ENCODE measurements around the gene ODC1.
"Not testable (repeated sequence)": the region's sequence is repeated elsewhere in the genome, so short reads cannot be mapped to it uniquely, and the experiment has no call there.

The ODC1 gene

GRCh38 chr2:10447895-10448575 is at the start of gene ODC1:
Gene ODC1, minus strand, starts transcription at chr2:10448327. Its CDS starts 3,295 bp downstream, at chr2:10445032.
- DNase-seq (ENCODE audit: low spot score), result peak; percentile 99

DNA sequence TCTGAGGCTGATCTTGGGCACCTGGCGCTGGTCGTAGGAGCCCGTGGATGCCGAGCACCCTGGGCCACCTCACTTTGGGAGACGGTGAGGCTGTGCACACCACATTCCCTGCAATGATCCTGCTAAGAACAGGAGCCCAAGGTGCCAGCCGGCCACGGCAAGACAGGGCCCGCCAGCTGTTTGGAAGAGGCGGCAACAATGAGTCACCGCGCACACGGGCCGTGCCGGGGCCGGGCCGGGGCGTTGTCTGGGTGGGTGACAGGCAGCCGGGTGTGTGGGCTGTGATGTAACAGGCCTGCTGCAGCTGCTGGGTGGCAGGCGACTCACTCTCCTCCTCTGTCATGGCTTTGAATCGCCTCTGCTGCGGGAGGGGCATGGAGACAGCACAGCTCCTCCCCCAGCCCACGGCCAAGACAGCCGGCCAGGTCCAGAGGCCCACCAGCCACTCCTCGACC is 49.7 kb upstream of the ODC1 start:
- no peak for DNase-seq (ENCODE audit: low spot score)

DNA sequence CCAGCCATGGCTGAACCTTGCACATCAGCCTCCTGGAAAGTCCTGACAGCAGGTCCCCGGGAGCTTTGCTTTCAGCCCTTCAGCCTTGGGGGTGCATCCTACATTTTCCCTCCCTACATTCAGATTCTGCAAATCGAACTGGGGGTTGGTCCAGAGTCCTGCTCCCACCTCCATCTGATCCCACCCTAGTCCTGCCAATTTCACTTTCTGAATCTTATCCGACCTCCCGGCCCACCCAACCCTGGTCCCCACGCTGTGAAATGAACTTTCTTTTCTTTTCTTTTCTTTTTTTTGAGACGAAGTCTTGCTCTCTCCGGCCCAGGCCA is 47.8 kb upstream of the ODC1 start:
- DNase-seq (ENCODE audit: low spot score), result no peak

DNA sequence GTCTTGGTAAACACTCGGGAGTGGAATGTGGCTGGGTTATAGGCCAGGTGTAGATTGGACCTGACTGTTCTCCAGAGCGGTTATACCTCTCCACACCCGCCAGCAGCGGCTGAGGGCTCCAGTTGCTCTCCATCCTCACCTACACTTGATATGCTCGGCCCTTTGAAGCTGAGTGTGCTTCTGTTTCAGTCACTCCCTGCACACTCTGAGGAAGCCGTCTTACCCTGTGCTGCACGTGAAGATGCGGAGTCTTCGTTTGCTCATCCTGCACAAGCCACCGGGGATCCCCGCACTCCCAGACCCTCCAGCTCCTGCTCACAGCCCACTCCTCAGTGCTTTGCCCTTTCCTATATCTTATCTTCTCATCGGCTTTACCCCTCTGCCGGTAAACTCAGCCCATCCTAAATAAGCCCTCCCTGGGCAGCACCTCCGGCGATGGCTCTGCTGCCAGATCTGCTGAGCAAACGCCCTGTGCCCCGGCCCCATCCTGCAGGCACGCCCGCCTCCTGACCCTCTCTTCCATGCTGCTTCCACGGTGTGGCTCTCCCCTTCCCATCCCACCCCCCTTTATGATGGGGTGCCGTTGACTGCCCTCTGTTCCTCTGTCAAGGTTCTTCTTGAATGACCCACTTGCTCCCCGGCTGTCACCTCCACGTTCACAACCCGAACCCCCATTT is 47.3 kb upstream of the ODC1 start:
- DNase-seq (ENCODE audit: low spot score), result no peak

GRCh38 chr2:10494351-10495066 is 46.4 kb upstream of the ODC1 start:
- DNase-seq (ENCODE audit: low spot score), result no peak

GRCh38 chr2:10493634-10494281 is 45.6 kb upstream of the ODC1 start:
- DNase-seq (ENCODE audit: low spot score), result no peak

GRCh38 chr2:10493075-10493633 is 45.0 kb upstream of the ODC1 start:
- DNase-seq (ENCODE audit: low spot score), result no peak

DNA sequence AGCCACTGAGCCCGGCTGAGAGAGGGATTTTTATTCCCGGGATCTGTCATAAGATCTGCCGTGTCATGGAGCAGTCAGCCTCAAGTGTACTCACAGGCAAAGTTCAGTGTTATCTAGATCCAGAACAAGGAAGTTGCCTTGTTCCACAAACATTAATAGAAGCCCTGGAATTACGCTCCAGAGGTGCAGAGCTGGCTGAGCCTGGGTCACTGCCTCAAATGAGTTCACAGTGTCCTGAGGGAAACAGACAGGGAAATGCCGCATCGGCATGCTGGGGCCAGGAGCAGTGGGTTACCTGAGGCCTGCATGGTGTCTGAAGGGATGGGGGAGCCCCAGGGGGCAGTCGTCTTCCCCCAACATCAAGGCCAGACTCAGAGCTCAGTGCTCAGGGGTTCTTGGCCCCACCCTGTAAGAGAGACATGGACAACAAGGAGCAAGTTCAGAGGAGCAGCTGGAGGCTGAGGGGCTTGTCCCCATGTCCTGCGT is 42.7 kb upstream of the ODC1 start:
- no peak for DNase-seq (ENCODE audit: low spot score)

GRCh38 chr2:10489842-10490555 is 41.9 kb upstream of the ODC1 start:
- peak; percentile 17 for DNase-seq (ENCODE audit: low spot score)

GRCh38 chr2:10488142-10488541 is 40.0 kb upstream of the ODC1 start:
- DNase-seq (ENCODE audit: low spot score), result not testable (repeated sequence)

DNA sequence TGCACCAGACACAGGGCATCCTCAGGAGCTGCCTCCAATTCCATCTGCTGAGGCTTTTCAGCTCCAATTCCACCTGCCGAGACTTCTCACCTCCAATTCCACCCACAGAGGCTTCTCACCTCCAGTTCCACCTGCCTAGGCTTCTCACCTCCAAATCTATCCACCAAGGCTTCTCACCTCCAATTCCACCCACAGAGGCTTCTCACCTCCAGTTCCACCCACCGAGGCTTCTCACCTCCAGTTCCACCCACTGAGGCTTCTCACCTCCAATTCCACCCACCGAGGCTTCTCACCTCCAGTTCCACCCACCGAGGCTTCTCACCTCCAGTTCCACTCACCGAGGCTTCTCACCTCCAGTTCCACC is 39.6 kb upstream of the ODC1 start:
- not testable (repeated sequence) for DNase-seq (ENCODE audit: low spot score)

DNA sequence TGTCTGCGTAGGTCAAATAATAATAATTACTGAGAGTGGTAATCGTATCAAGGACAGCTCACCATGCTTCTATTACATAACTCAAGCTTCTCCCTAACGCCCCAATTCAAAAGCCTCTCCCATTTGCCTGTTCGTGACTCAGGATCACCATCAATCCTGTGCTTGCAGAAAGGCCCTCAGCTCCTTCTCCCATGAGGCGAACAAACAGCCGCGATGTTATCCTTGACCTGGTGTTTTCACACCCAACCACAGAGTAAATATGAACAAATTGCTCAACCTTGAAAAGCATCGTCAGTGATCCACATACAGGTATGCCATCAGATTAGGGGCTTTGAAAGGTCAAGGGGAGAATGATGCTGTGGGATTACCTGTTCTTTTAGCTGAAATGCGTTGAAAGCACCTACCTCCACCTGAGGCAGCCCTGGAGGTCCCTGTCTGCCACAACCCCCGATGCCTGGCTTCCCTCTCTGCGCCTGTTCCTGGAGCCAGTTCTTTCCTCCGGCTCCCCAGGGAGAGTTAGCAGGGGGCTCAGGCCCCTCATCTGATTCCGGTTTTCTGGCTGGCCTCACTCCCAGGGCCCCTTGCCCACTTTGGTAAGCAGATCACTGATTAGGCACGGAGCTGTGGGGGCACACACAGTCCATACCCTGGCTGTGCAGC is 39.1 kb upstream of the ODC1 start:
- peak; percentile 28 for DNase-seq (ENCODE audit: low spot score)

DNA sequence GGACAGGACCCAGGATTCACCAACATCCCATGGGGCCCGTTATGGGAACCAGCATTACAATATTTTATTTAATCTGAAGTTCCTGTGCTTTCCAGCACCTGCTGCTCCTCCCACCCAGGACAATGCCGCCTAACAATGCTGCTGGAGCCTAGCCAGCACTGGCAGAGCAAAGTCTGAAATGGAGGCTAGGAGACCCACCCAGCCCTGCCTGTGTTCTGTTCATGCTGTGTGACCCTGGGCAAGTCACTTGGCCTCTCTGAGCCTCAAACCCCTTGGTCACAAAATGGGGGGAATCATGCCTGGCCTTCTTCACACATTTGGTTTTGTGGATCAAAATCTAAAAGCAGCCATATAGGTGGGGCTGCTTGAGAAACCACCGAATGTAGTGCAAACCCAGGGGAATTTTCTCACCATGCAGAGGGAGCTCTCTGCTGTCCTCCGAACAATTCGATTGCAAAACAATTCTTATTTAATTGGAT is 38.5 kb upstream of the ODC1 start:
- peak; percentile 39 for DNase-seq (ENCODE audit: low spot score)

DNA sequence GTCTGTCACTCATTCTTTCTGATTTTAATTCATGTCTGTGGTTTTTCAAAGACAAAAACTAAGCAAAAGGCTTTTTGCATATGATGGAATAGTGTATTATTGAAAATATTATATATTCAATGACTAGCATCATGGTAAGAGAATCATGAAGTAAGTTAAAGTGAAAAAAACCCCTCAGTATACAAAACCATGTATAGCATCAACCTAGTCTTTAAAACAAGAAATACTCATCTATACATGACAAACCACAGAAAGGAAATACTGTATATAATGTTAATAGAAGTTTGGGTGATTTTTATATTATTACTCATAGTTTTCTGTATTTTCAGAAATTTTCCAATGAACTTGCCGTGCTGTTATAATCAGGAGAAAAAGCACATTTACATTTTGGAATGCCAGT is 38.0 kb upstream of the ODC1 start:
- DNase-seq (ENCODE audit: low spot score), result no peak

DNA sequence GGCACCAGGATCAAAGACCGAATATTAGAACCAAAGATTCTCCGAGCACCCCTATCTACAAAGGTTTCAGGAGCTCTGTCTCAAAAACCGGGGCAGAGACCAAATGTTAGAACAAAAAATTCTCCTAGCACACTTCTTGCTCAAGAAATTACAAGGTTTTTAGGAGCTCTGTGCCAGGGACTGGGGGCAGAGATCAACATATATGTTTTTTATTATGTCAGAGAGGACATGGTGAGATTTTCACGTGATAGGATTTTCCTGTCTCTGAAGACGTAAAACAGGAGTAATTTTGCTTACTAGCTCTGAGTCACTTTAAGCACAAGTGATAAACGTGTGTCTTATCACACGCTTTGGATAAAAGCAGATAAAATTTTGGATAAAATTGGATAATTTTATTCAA is 34.8 kb upstream of the ODC1 start:
- no peak for DNase-seq (ENCODE audit: low spot score)

- DNase-seq (ENCODE audit: low spot score), result no peak
Measured at GRCh38 chr2:10482460-10482859, 34.3 kb upstream of the ODC1 start.

GRCh38 chr2:10481666-10482157 is 33.6 kb upstream of the ODC1 start:
- DNase-seq (ENCODE audit: low spot score), result no peak

DNA sequence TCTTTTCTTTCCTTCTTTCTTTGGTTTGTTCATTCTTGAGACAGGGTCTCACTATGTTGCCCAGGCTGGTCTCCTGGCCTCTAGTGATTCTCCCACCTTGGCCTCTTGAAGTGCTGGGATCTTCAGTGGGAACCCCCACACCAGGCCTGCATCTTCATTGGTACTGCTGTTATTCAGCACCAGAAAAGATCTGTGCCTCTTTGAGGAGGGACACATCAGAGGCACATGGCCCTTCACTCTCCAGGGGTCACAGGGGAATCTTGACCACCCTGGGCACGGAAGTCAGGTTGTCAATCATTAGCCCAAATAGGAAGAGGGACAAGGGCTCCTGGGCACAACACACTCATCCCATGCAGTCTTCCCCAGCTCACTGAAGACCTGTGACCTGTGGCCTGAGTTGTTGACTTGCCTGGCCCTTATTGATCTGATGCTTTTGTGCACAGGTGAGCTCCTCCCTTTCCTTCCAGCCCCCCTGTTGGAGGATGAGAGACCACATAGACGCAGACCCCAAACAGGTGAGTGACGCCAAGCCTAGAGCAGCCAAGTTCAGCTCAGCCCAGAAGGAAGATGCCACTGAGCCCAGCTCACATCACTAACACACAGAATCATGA is 33.0 kb upstream of the ODC1 start:
- DNase-seq (ENCODE audit: low spot score), result no peak

DNA sequence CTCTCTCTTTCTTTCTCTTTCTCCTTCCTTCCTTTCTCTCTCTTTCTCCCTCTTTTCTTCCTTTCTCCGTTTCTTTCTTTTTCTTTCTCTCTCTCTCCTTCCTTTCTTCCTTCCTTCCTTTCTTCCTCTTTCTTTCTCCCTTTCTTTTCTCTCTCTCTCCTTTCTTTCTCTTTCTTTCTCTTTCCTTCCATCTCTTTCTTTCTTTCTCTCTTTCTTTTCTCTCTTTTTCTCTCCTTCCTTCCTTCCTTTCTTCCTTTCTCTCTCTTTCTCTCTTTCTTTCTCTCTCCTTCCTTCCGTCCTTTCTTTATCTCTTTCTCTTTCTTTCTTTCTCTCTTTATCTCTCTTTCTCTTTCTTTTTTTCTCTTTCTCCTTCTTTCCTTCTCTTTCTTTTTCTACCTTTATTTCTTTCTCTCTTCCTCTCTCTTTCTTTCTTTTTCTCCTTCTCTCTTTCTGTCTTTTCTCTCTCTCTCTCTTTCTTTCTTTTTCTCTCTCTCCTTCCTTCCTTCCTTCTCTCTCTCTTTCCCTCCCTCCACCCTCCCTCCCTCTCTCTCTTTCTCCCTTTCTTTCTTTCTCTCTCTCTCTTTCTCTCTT is 32.3 kb upstream of the ODC1 start:
- no peak for DNase-seq (ENCODE audit: low spot score)

- no peak for DNase-seq (ENCODE audit: low spot score)
Measured at GRCh38 chr2:10478916-10479315, 30.8 kb upstream of the ODC1 start.
